DND-41 (cell line): ENCODE data around the gene WDFY4.

Experiments
- CTCF ChIP-seq: IDR thresholded peaks from 2 replicates; pipeline ENCODE4 v1.5.1; 2012; ENCODE audit warnings: borderline replicate concordance, low read length, moderate library complexity, mild to moderate bottlenecking; ENCODE audit not compliant: poor library complexity, severe bottlenecking; ENCODE audit errors: extremely low read depth
- EZH2 ChIP-seq: IDR thresholded peaks from 3 replicates; pipeline ENCODE4 v1.6.1; 2012; ENCODE audit warnings: borderline replicate concordance, low read depth, mild to moderate bottlenecking, moderate library complexity, low read length, inconsistent platforms; ENCODE audit not compliant: severe bottlenecking

DNA sequence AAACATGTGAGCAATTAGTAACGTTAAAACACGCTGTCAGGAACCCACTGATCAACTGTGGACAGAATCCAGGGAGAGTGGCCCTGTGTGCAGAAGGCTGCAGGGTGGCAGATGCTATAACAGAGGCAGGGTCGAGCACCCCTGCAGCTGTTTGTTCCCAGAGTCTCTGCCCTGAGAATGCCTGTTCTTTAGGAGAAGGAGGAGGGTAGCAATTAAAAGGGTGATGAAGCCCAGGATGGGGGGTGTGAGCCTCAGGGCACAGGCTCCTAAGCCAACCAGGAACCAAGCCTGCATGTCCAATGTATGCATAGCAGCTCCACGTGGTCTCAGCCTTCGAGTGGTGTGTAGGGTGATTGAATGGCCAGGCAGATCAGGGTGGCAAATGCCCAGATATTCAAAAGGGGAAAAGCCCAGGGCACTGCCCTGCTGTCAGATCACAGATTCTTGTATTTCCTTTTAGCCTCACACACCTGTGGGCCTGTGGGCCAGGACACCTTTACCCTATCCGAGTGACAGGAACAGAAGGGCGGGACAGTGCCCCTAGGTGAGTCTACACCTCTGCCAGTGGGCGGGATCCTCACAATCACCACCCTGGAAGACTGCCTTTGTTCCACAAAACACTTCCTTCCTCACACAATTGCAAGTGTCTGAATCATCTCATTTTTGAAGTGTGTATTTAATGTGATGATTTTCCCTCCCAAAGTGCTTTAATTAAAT, 7.3 kb downstream of the WDFY4 start:
- TF ChIP-seq EZH2 (no peak), CTCF (no peak)
